Activated naive CD8-positive, alpha-beta T cell treated with anti-CD3 and anti-CD28 coated beads for 36 hours (primary cell): ENCODE measurements around the gene MFN1. TPM values are rescaled to one million over a fixed set of nuclear protein-coding genes. Genes with fewer than 3 reads are reported as not detected.

ENCODE experiments used
- DNase-seq: peaks from one replicate; pipeline ENCODE4 v3.0.0; 2021
- H3K27ac Mint-ChIP-seq: one replicate; pipeline ENCODE4 v1.8.0; 2022; ENCODE audit warnings: mild to moderate bottlenecking, moderate library complexity, mixed read lengths
- H3K27me3 Mint-ChIP-seq: one replicate; pipeline ENCODE4 v1.8.0; 2022; ENCODE audit warnings: mild to moderate bottlenecking, mixed read lengths
- H3K36me3 Mint-ChIP-seq: one replicate; pipeline ENCODE4 v1.8.0; 2021; ENCODE audit warnings: mild to moderate bottlenecking, mixed read lengths
- H3K4me1 Mint-ChIP-seq: one replicate; pipeline ENCODE4 v1.8.0; 2021; ENCODE audit warnings: mixed read lengths
- H3K4me3 Mint-ChIP-seq: one replicate; pipeline ENCODE4 v1.8.0; 2022; ENCODE audit warnings: mild to moderate bottlenecking, moderate library complexity, mixed read lengths
- H3K9me3 Mint-ChIP-seq: one replicate; pipeline ENCODE4 v1.8.0; 2022; ENCODE audit warnings: mixed read lengths
- total RNA-seq, 2 experiments: library from RNA; stranded (reverse); gene quantifications; one replicate each; pipeline ENCODE4 v1.2.3, GENCODE V29; 2021

MFN1 gene
- total RNA-seq, 2 experiments from 2014 or later = 29.5 to 32.0 TPM

- no peaks in the 10 kb centered on the region for H3K9me3 Mint-ChIP-seq
- H3K36me3 Mint-ChIP-seq = no peaks in the 10 kb centered on the region
- no peak overlapping the region for H3K4me3 Mint-ChIP-seq
- H3K4me1 Mint-ChIP-seq = no peaks in the 10 kb centered on the region
- peaks cover 12% of the 10 kb centered on the region for H3K27me3 Mint-ChIP-seq
- DNase-seq = no peak
- no peak overlapping the region for H3K27ac Mint-ChIP-seq
Measured at GRCh38 chr3:179436517-179436916, 89.0 kb downstream of the MFN1 start.

DNA sequence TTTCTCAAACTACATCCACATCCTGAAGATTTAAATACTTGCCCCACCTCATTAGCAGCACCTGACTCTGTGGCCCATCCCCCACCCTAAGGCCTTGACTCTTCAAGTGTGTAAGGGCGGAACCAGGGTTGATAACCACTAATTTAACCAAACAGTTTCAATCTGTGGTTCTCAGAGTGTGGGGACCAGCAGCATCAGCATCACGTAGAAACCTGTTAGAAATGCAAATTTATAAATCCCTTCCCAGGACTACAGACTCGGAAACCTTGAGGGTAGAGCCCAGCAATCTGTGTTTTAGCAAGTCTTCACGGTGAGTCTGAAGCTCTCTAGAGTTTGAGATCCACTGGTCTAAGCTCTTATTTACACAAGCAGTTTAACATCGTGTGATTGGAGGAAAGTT lies 91.3 kb downstream of the MFN1 start:
- Mint-ChIP-seq H3K36me3 (no peaks in the 10 kb centered on the region), H3K4me1 (no peaks in the 10 kb centered on the region), H3K27me3 (peaks cover 6% of the 10 kb centered on the region), H3K27ac (no peak overlapping the region), H3K4me3 (no peak overlapping the region), H3K9me3 (no peaks in the 10 kb centered on the region)
- no peak for DNase-seq

Other genes with a start within 250 kb of the MFN1 start
- gene PIK3CA, start 199.4 kb upstream of the MFN1 start, total RNA-seq = 10 to 100 TPM; 16.8 to 19.0 TPM
- under 1 TPM; 0.72 to 0.74 TPM for gene KCNMB3, start 96.6 kb upstream of the MFN1 start, total RNA-seq
- gene ZNF639, start 24.7 kb upstream of the MFN1 start, total RNA-seq = 10 to 100 TPM; 59.5 to 62.1 TPM
- 1 to 10 TPM; 2.9 to 4.0 TPM for gene GNB4, start 103.8 kb downstream of the MFN1 start, total RNA-seq
- 10 to 100 TPM; 94.2 to 95.7 TPM for gene ACTL6A, start 215.2 kb downstream of the MFN1 start, total RNA-seq